HCT116 (cell line): ENCODE measurements around the gene NOL4L. TPM values are rescaled to one million over a fixed set of nuclear protein-coding genes. Genes with fewer than 3 reads are reported as not detected.
A peak's percentile ranks its signal among the peaks of the same experiment; 100 is the strongest.

Source experiments
- ATAC-seq: fragments of 200-7000 bp; cut with Tn5 transposase; 2 replicates; pipeline ENCODE4 v1.9.1; 2020; ENCODE audit warnings: mild to moderate bottlenecking, moderate library complexity
- BruUV-seq: library from RNA; stranded (reverse); fragments of 400-500 nt; replicated peaks from 2 replicates; lab custom pipeline; 2021; lab: Mats Ljungman, UMichigan
- CTCF ChIA-PET: fragments of 300-600 bp; sonication (Branson Sonifier 250); formaldehyde crosslinking; loops from one replicate; lab custom pipeline; 2021; ENCODE audit warnings: antibody characterized with exemption; lab: Charles Lee
- POLR2A ChIA-PET: fragments of 300-600, 350-600 bp; sonication (Branson Sonifier 250); formaldehyde crosslinking; loops from one replicate; lab custom pipeline; 2021; ENCODE audit warnings: antibody characterized with exemption; lab: Charles Lee
- RAD21 ChIA-PET, 2 experiments: fragments of 300-600 bp; sonication (Branson Sonifier 250); formaldehyde crosslinking; loops; one replicate each; lab custom pipeline; 2023; ENCODE audit warnings: low total read pairs in 2 of 2; ENCODE audit not compliant: uncharacterized antibody in 2 of 2, unreplicated experiment in 2 of 2, low non-redundant PET in 1 of 2; lab: Charles Lee
- DNase-seq: peaks from one replicate; pipeline ENCODE4 v3.0.0-alpha.2; 2010; ENCODE audit warnings: low read depth, low spot score
- H2AFZ ChIP-seq: fragments of 200-600 bp; shearing (Covaris generic), sonication (generic); 2 replicates; pipeline ENCODE4 v1.6.1; 2017; ENCODE audit warnings: low read depth, mixed run types, mixed read lengths, antibody characterized with exemption, low read length; ENCODE audit not compliant: poor library complexity, severe bottlenecking
- H3K27ac ChIP-seq: 2 replicates; pipeline ENCODE4 v1.5.1; 2012; ENCODE audit warnings: low read depth, low read length
- H3K27me3 ChIP-seq: fragments of 200-600 bp; sonication (generic); 2 replicates; pipeline ENCODE4 v1.6.1; 2016; ENCODE audit warnings: mixed run types, low read length, mixed read lengths; ENCODE audit not compliant: insufficient read depth
- H3K36me3 ChIP-seq, 2 experiments: fragments of 200-500 bp in 1 of 2; fragments of 200-600 bp in 1 of 2; sonication (Bioruptor generic) in 1 of 2; sonication (generic) in 1 of 2; 2 replicates each; pipeline versions ENCODE4 v1.5.1 to v1.6.1; 2014 to 2016; ENCODE audit warnings: low read length in 2 of 2, inconsistent platforms in 1 of 2, mixed read lengths in 1 of 2, mixed run types in 1 of 2; ENCODE audit not compliant: insufficient read depth in 2 of 2, control insufficient read depth in 1 of 2
- H3K4me1 ChIP-seq, 2 experiments: fragments of 200-600 bp in 1 of 2; sonication (generic) in 1 of 2; 2 replicates each; pipeline versions ENCODE4 v1.5.1 to v1.6.1; 2012 to 2017; ENCODE audit warnings: low read length in 2 of 2, inconsistent platforms in 1 of 2, mild to moderate bottlenecking in 1 of 2, mixed read lengths in 1 of 2, mixed run types in 1 of 2, moderate library complexity in 1 of 2; ENCODE audit not compliant: insufficient read depth in 2 of 2, control insufficient read depth in 1 of 2
- H3K4me2 ChIP-seq: fragments of 200-600 bp; sonication (generic); 2 replicates; pipeline ENCODE4 v1.6.1; 2017; ENCODE audit warnings: mixed run types, low read length, mixed read lengths
- H3K4me3 ChIP-seq, 2 experiments: fragments of 200-600 bp in 1 of 2; sonication (generic) in 1 of 2; replicated peaks in 1 of 2; 2 replicates each; pipeline ENCODE4 v1.5.1; 2011 to 2016; ENCODE audit warnings: low read length in 2 of 2, control low read depth in 1 of 2, low read depth in 1 of 2, mild to moderate bottlenecking in 1 of 2, mixed read lengths in 1 of 2, mixed run types in 1 of 2
- H3K79me2 ChIP-seq: fragments of 200-600 bp; sonication (generic); 2 replicates; pipeline ENCODE4 v1.6.1; 2017; ENCODE audit warnings: mild to moderate bottlenecking, mixed run types, low read length, moderate library complexity, mixed read lengths; ENCODE audit not compliant: insufficient read depth
- H3K9ac ChIP-seq: fragments of 200-600 bp; sonication (generic); 2 replicates; pipeline ENCODE4 v1.6.1; 2016; ENCODE audit warnings: low read length, mixed read lengths
- H3K9me2 ChIP-seq: fragments of 200-600 bp; sonication (generic), shearing (Covaris generic); 2 replicates; pipeline ENCODE4 v1.6.1; 2017; ENCODE audit warnings: mixed run types, mild to moderate bottlenecking, moderate library complexity; ENCODE audit not compliant: insufficient read depth
- H3K9me3 ChIP-seq, 2 experiments: fragments of 200-500 bp in 1 of 2; fragments of 200-600 bp in 1 of 2; sonication (Bioruptor generic) in 1 of 2; sonication (generic) in 1 of 2; 2 replicates each; pipeline ENCODE4 v1.6.1; 2014 to 2017; ENCODE audit warnings: low read length in 2 of 2, mixed read lengths in 2 of 2, inconsistent platforms in 1 of 2, low read depth in 1 of 2, mild to moderate bottlenecking in 1 of 2, mixed run types in 1 of 2, moderate library complexity in 1 of 2; ENCODE audit not compliant: control insufficient read depth in 1 of 2, insufficient read depth in 1 of 2
- H4K20me1 ChIP-seq: fragments of 200-600 bp; sonication (generic), shearing (Covaris generic); 2 replicates; pipeline ENCODE4 v1.6.1; 2017; ENCODE audit warnings: mixed run types, mild to moderate bottlenecking, moderate library complexity; ENCODE audit not compliant: insufficient read depth
- CBX3 ChIP-seq: IDR thresholded peaks from 2 replicates; pipeline ENCODE4 v1.6.1; 2012; ENCODE audit warnings: low read depth
- EGR1 ChIP-seq: IDR thresholded peaks from 2 replicates; pipeline ENCODE4 v1.6.1; 2012; ENCODE audit warnings: low read depth
- TCF7L2 ChIP-seq: IDR thresholded peaks from 2 replicates; pipeline ENCODE4 v1.7.0; 2011; ENCODE audit warnings: borderline replicate concordance, inconsistent platforms; ENCODE audit not compliant: insufficient read depth, insufficient read length; ENCODE audit errors: extremely low read depth
- intact Hi-C: fragments of 100-400 bp; cut with micrococcal nuclease; formaldehyde crosslinking; loops from 2 replicates; pipeline ENCODE4 v1.10.0; 2022
- total RNA-seq: library from RNA; stranded (reverse); gene quantifications from one replicate; pipeline ENCODE4 v1.2.1, GENCODE V29; 2021; ENCODE audit not compliant: unreplicated experiment
- TF ChIP-seq, protein P1 (sequence below), 3 experiments: fragments of 200-600 bp in 1 of 3; sonication (generic) in 1 of 3; IDR thresholded peaks in 2 of 3; conservative IDR thresholded peaks in 1 of 3; 2 replicates each; pipeline ENCODE4 v1.5.1; 2012 to 2017; ENCODE audit warnings: low read depth in 2 of 3, low read length in 2 of 3, antibody characterized with exemption in 1 of 3, borderline replicate concordance in 1 of 3, control low read depth in 1 of 3, mild to moderate bottlenecking in 1 of 3, mixed read lengths in 1 of 3, mixed run types in 1 of 3, moderate library complexity in 1 of 3; ENCODE audit not compliant: insufficient read depth in 1 of 3
- TF ChIP-seq, protein P2 (sequence below): IDR thresholded peaks from 2 replicates; pipeline ENCODE4 v1.6.1; 2011; ENCODE audit warnings: mild to moderate bottlenecking, low read length, moderate library complexity; ENCODE audit not compliant: insufficient replicate concordance; ENCODE audit errors: extremely low read depth

Gene NOL4L
- total RNA-seq, 1 experiment from 2014 or later: 5.9 TPM

GRCh38 chr20:32438331-32438858, 146.7 kb downstream of the NOL4L start:
- ChIA-PET RAD21 (no interaction called here), CTCF (no interaction called here), POLR2A (no interaction called here)
- Histone ChIP-seq H3K79me2 (no peaks in the 10 kb centered on the region; the same call in 1 of the 2 replicates), H3K27me3 (no peaks in the 10 kb centered on the region), H4K20me1 (no peaks in the 10 kb centered on the region), H3K36me3 (peaks cover 27 to 38% of the 10 kb centered on the region in 2 experiments), H3K4me2 (no peak overlapping the region), H3K27ac (no peak overlapping the region), H3K4me1 (no peaks in the 10 kb centered on the region), H3K9me2 (no peaks in the 10 kb centered on the region), H3K4me3 (no peak overlapping the region), H2AFZ (no peak overlapping the region), H3K9me3 (no peaks in the 10 kb centered on the region), H3K9ac (no peak overlapping the region)
- no peak for ATAC-seq
- intact Hi-C loops: no loop called here
- no peak for DNase-seq
- no TSS peak for BruUV-seq
- no peak for TF ChIP-seq EGR1
- TF ChIP-seq TCF7L2: no peak
- no peak for TF ChIP-seq CBX3
- TF ChIP-seq, protein P1, sequence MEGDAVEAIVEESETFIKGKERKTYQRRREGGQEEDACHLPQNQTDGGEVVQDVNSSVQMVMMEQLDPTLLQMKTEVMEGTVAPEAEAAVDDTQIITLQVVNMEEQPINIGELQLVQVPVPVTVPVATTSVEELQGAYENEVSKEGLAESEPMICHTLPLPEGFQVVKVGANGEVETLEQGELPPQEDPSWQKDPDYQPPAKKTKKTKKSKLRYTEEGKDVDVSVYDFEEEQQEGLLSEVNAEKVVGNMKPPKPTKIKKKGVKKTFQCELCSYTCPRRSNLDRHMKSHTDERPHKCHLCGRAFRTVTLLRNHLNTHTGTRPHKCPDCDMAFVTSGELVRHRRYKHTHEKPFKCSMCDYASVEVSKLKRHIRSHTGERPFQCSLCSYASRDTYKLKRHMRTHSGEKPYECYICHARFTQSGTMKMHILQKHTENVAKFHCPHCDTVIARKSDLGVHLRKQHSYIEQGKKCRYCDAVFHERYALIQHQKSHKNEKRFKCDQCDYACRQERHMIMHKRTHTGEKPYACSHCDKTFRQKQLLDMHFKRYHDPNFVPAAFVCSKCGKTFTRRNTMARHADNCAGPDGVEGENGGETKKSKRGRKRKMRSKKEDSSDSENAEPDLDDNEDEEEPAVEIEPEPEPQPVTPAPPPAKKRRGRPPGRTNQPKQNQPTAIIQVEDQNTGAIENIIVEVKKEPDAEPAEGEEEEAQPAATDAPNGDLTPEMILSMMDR (IDR thresholded peaks at IDR 0.05 in 2 of 3, conservative IDR thresholded peaks at IDR 0.05 in 1 of 3; ENCODE audit: borderline replicate concordance in 1 of 3, insufficient read depth in 1 of 3, low read depth in 2 of 3, low read length in 2 of 3): no peak

- ChIA-PET CTCF (no interaction called here), POLR2A (no interaction called here), RAD21 (no interaction called here)
- H3K4me3 ChIP-seq: no peak overlapping the region
- TF ChIP-seq, protein P2, sequence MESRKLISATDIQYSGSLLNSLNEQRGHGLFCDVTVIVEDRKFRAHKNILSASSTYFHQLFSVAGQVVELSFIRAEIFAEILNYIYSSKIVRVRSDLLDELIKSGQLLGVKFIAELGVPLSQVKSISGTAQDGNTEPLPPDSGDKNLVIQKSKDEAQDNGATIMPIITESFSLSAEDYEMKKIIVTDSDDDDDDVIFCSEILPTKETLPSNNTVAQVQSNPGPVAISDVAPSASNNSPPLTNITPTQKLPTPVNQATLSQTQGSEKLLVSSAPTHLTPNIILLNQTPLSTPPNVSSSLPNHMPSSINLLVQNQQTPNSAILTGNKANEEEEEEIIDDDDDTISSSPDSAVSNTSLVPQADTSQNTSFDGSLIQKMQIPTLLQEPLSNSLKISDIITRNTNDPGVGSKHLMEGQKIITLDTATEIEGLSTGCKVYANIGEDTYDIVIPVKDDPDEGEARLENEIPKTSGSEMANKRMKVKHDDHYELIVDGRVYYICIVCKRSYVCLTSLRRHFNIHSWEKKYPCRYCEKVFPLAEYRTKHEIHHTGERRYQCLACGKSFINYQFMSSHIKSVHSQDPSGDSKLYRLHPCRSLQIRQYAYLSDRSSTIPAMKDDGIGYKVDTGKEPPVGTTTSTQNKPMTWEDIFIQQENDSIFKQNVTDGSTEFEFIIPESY: no peak
- TF ChIP-seq, protein P1 (IDR thresholded peaks at IDR 0.05 in 2 of 3, conservative IDR thresholded peaks at IDR 0.05 in 1 of 3; ENCODE audit: borderline replicate concordance in 1 of 3, insufficient read depth in 1 of 3, low read depth in 2 of 3, low read length in 2 of 3): peak in 2 of 3 experiments; percentile 45 to 51; a peak in 4 of 6 replicates
- no peaks in the 10 kb centered on the region for H3K4me1 ChIP-seq
- no TSS peak for BruUV-seq
- ATAC-seq (peak; percentile 46; the same call in 1 of the 2 replicates), DNase-seq (no peak)
- H3K27ac ChIP-seq: no peak overlapping the region
- no peaks in the 10 kb centered on the region; the same call in 1 of the 2 replicates for H3K79me2 ChIP-seq
- no peak overlapping the region for H3K9ac ChIP-seq
- H3K9me3 ChIP-seq: no peaks in the 10 kb centered on the region
- H4K20me1 ChIP-seq: no peaks in the 10 kb centered on the region
- H2AFZ ChIP-seq: no peak overlapping the region
- peaks cover 31 to 44% of the 10 kb centered on the region in 2 experiments for H3K36me3 ChIP-seq
- no peak overlapping the region for H3K4me2 ChIP-seq
- H3K27me3 ChIP-seq: no peaks in the 10 kb centered on the region
- H3K9me2 ChIP-seq: no peaks in the 10 kb centered on the region
- intact Hi-C loops: no loop called here
Observed at GRCh38 chr20:32437391-32438074, 147.6 kb downstream of the NOL4L start.
